IMR-90 (cell line): ENCODE data around the gene ZNF77. TPM values are rescaled to one million over a fixed set of nuclear protein-coding genes. Genes with fewer than 3 reads are reported as not detected.

Experiments used
- ATAC-seq: fragments of 200-7000 bp; cut with Tn5 transposase; 2 replicates; pipeline ENCODE4 v1.9.1; 2020; ENCODE audit warnings: low read depth, mild to moderate bottlenecking, moderate library complexity
- BruUV-seq: library from RNA; stranded (reverse); fragments of 400-500 nt; replicated peaks from 2 replicates; lab custom pipeline; 2021; lab: Mats Ljungman, UMichigan
- CTCF ChIA-PET: fragments of 300-600 bp; formaldehyde crosslinking; extraction: SDS; loops from one replicate; lab custom pipeline; 2021; ENCODE audit warnings: antibody characterized with exemption; lab: Yijun Ruan, JAX
- POLR2A ChIA-PET: fragments of 300-600 bp; sonication (Branson Sonifier 250); formaldehyde crosslinking; loops from one replicate; lab custom pipeline; 2022; ENCODE audit warnings: antibody characterized with exemption; ENCODE audit not compliant: unreplicated experiment; lab: Charles Lee
- DNase-seq: peaks from one replicate; pipeline ENCODE4 v3.0.0; 2013
- H2AFZ ChIP-seq: replicated peaks from 2 replicates; pipeline ENCODE3; 2013; ENCODE audit warnings: low read length, mild to moderate bottlenecking; ENCODE audit not compliant: poor library complexity
- H2AK5ac ChIP-seq: 2 replicates; pipeline ENCODE4 v1.6.1; 2013; ENCODE audit warnings: low read depth, low read length, inconsistent platforms
- H2AK9ac ChIP-seq: replicated peaks from 2 replicates; pipeline ENCODE3; 2013; ENCODE audit warnings: mild to moderate bottlenecking, low read depth, low read length, moderate library complexity; ENCODE audit not compliant: poor library complexity
- H2BK120ac ChIP-seq: 2 replicates; pipeline ENCODE4 v1.6.1; 2013; ENCODE audit warnings: low read depth, low read length, inconsistent platforms
- H2BK15ac ChIP-seq: 3 replicates; pipeline ENCODE4 v1.6.1; 2013; ENCODE audit warnings: low read depth, low read length, inconsistent platforms
- H2BK20ac ChIP-seq: 2 replicates; pipeline ENCODE4 v1.6.1; 2013; ENCODE audit warnings: low read depth, mild to moderate bottlenecking, inconsistent platforms, low read length, moderate library complexity
- H2BK5ac ChIP-seq: 2 replicates; pipeline ENCODE4 v1.6.1; 2013; ENCODE audit warnings: mild to moderate bottlenecking, low read depth, low read length, inconsistent platforms; ENCODE audit not compliant: poor library complexity, severe bottlenecking
- H3K14ac ChIP-seq: replicated peaks from 2 replicates; pipeline ENCODE4 v1.6.1; 2013; ENCODE audit warnings: low read depth, low read length, inconsistent platforms
- H3K18ac ChIP-seq: 2 replicates; pipeline ENCODE4 v1.6.1; 2013; ENCODE audit warnings: low read depth, low read length, control low read depth
- H3K23ac ChIP-seq: 2 replicates; pipeline ENCODE4 v1.6.1; 2013; ENCODE audit warnings: low read depth, low read length, inconsistent platforms
- H3K27ac ChIP-seq: 2 replicates; pipeline ENCODE4 v1.5.1; 2013; ENCODE audit warnings: mild to moderate bottlenecking, control low read depth, low read length; ENCODE audit not compliant: insufficient read depth
- H3K27me3 ChIP-seq: 2 replicates; pipeline ENCODE4 v1.6.1; 2013; ENCODE audit warnings: low read length; ENCODE audit not compliant: control insufficient read depth, insufficient read depth
- H3K36me3 ChIP-seq: 2 replicates; pipeline ENCODE4 v1.6.1; 2013; ENCODE audit warnings: low read length, mixed read lengths; ENCODE audit not compliant: control insufficient read depth, insufficient read depth
- H3K4ac ChIP-seq: 2 replicates; pipeline ENCODE4 v1.6.1; 2013; ENCODE audit warnings: low read depth, low read length, inconsistent platforms
- H3K4me1 ChIP-seq: 2 replicates; pipeline ENCODE4 v1.6.1; 2013; ENCODE audit warnings: low read length, mixed read lengths; ENCODE audit not compliant: control insufficient read depth, insufficient read depth
- H3K4me2 ChIP-seq: 2 replicates; pipeline ENCODE4 v1.6.1; 2013; ENCODE audit warnings: low read depth, mild to moderate bottlenecking, control low read depth, low read length, moderate library complexity
- H3K4me3 ChIP-seq: 2 replicates; pipeline ENCODE4 v1.5.1; 2013; ENCODE audit warnings: low read depth, mild to moderate bottlenecking, control low read depth, low read length, moderate library complexity; ENCODE audit not compliant: insufficient read depth
- H3K56ac ChIP-seq: 2 replicates; pipeline ENCODE4 v1.6.1; 2013; ENCODE audit warnings: low read length, inconsistent platforms; ENCODE audit not compliant: insufficient read depth; ENCODE audit errors: extremely low read depth
- H3K79me1 ChIP-seq, 2 experiments: 2 replicates each; pipeline ENCODE4 v1.6.1; 2013; ENCODE audit warnings: low read length in 2 of 2, inconsistent platforms in 1 of 2, low read depth in 1 of 2
- H3K9ac ChIP-seq: 2 replicates; pipeline ENCODE4 v1.6.1; 2013; ENCODE audit warnings: low read depth, low read length, control low read depth
- H3K9me1 ChIP-seq: 2 replicates; pipeline ENCODE4 v1.6.1; 2013; ENCODE audit warnings: low read length, inconsistent platforms; ENCODE audit not compliant: insufficient read depth
- H3K9me3 ChIP-seq: 2 replicates; pipeline ENCODE4 v1.6.1; 2013; ENCODE audit warnings: low read length; ENCODE audit not compliant: control insufficient read depth, insufficient read depth
- H4K20me1 ChIP-seq: 2 replicates; pipeline ENCODE4 v1.6.1; 2013; ENCODE audit warnings: low read length, inconsistent platforms; ENCODE audit not compliant: insufficient read depth
- H4K5ac ChIP-seq: 2 replicates; pipeline ENCODE4 v1.6.1; 2013; ENCODE audit warnings: mild to moderate bottlenecking, low read depth, low read length, control low read depth
- H4K8ac ChIP-seq, 2 experiments: 2 replicates each; pipeline ENCODE4 v1.6.1; 2013; ENCODE audit warnings: low read depth in 2 of 2, low read length in 2 of 2, control low read depth in 1 of 2, inconsistent platforms in 1 of 2
- H4K91ac ChIP-seq: 2 replicates; pipeline ENCODE4 v1.6.1; 2013; ENCODE audit warnings: low read depth, low read length, inconsistent platforms; ENCODE audit not compliant: insufficient read depth
- BHLHE40 ChIP-seq: fragments of 150-350 bp; IDR thresholded peaks from 2 replicates; pipeline ENCODE4 v1.6.1; 2016; ENCODE audit warnings: mild to moderate bottlenecking, low read depth, low read length
- CEBPB ChIP-seq: IDR thresholded peaks from 2 replicates; pipeline ENCODE4 v1.6.1; 2012; ENCODE audit warnings: low read depth, low read length, improper control_type of control experiment
- CHD1 ChIP-seq: IDR thresholded peaks from 2 replicates; pipeline ENCODE4 v1.6.1; 2012; ENCODE audit warnings: low read depth, low read length, improper control_type of control experiment
- CTCF ChIP-seq: conservative IDR thresholded peaks from 2 replicates; pipeline ENCODE4 v1.5.1; 2012; ENCODE audit warnings: mild to moderate bottlenecking, low read depth, low read length, improper control_type of control experiment
- FOS ChIP-seq: fragments of 150-350 bp; IDR thresholded peaks from 2 replicates; pipeline ENCODE4 v1.6.1; 2016; ENCODE audit warnings: low read depth, low read length
- MAFK ChIP-seq: IDR thresholded peaks from 2 replicates; pipeline ENCODE4 v1.6.1; 2012; ENCODE audit warnings: low read depth, low read length, improper control_type of control experiment
- MAZ ChIP-seq: IDR thresholded peaks from 2 replicates; pipeline ENCODE4 v1.6.1; 2012; ENCODE audit warnings: low read depth, mild to moderate bottlenecking, low read length, improper control_type of control experiment, moderate library complexity, borderline replicate concordance
- MXI1 ChIP-seq: IDR thresholded peaks from 2 replicates; pipeline ENCODE4 v1.6.1; 2012; ENCODE audit warnings: low read depth, mild to moderate bottlenecking, low read length, moderate library complexity, borderline replicate concordance
- NFE2L2 ChIP-seq: fragments of 150-350 bp; IDR thresholded peaks from 2 replicates; pipeline ENCODE4 v1.6.1; 2016; ENCODE audit warnings: low read depth, mild to moderate bottlenecking, low read length
- POLR2A ChIP-seq: IDR thresholded peaks from 2 replicates; pipeline ENCODE4 v1.6.1; 2012; ENCODE audit warnings: mild to moderate bottlenecking, low read depth, low read length
- RAD21 ChIP-seq: IDR thresholded peaks from 2 replicates; pipeline ENCODE4 v1.6.1; 2012; ENCODE audit warnings: low read length, improper control_type of control experiment
- RCOR1 ChIP-seq: IDR thresholded peaks from 2 replicates; pipeline ENCODE4 v1.6.1; 2012; ENCODE audit warnings: mild to moderate bottlenecking, low read length, improper control_type of control experiment; ENCODE audit not compliant: insufficient replicate concordance
- RFX5 ChIP-seq: IDR thresholded peaks from 2 replicates; pipeline ENCODE4 v1.8.0; 2012; ENCODE audit warnings: low read depth, mild to moderate bottlenecking, low read length, moderate library complexity
- SMC3 ChIP-seq: fragments of 150-350 bp; IDR thresholded peaks from 2 replicates; pipeline ENCODE4 v1.6.1; 2016; ENCODE audit warnings: low read depth, mild to moderate bottlenecking, antibody characterized with exemption, low read length, moderate library complexity
- USF2 ChIP-seq: fragments of 150-350 bp; IDR thresholded peaks from 2 replicates; pipeline ENCODE4 v1.6.1; 2017; ENCODE audit warnings: mild to moderate bottlenecking, antibody characterized with exemption, low read length, low read depth
- WGBS, 2 experiments: methylation state at CpG; one replicate each; pipeline versions ENCODE4 v1.1.5 to v1.1.7; 2013; ENCODE audit warnings: missing lambda C conversion rate in 2 of 2; ENCODE audit not compliant: insufficient read length in 1 of 2; ENCODE audit errors: extremely low coverage in 2 of 2; 5-methylcytosine and 5-hydroxymethylcytosine counted together
- dilution Hi-C: fragments of 300-500 bp; cut with HindIII; formaldehyde crosslinking; loops from one replicate; pipeline ENCODE4 v1.14.3; 2018; ENCODE audit warnings: low sequenced_read_pairs; ENCODE audit not compliant: unreplicated experiment
- in situ Hi-C: fragments of 300-500 bp; cut with MboI; formaldehyde crosslinking; loops from 3 replicates; pipeline ENCODE4 v1.14.3; 2019; ENCODE audit warnings: low sequenced_read_pairs, inconsistent platforms, mixed read lengths
- intact Hi-C: fragments of 100-400 bp; cut with micrococcal nuclease; formaldehyde crosslinking; loops from 2 replicates; pipeline ENCODE4 v1.10.0; 2022
- polyA plus RNA-seq, 3 experiments: library from polyadenylated mRNA; depleted of rRNA; stranded (reverse); fragments of >200 nt; gene quantifications; 2 replicates each; pipeline ENCODE4 v1.2.3, GENCODE V29; 2012; ENCODE audit warnings: low replicate concordance in 1 of 3
- total RNA-seq: library from RNA; depleted of rRNA; stranded (reverse); fragments of >200 nt; gene quantifications from 2 replicates; pipeline ENCODE4 v1.2.3, GENCODE V29; 2012
- TF ChIP-seq, protein P1 (sequence below): fragments of 150-350 bp; IDR thresholded peaks from 2 replicates; pipeline ENCODE4 v1.6.1; 2016; ENCODE audit warnings: low read depth, mild to moderate bottlenecking, low read length, moderate library complexity, borderline replicate concordance

ZNF77 gene
- total and polyA plus RNA-seq, 2 of the 4 experiments (the other 2 are of a cell fraction), result 3.6 to 6.5 TPM

DNA sequence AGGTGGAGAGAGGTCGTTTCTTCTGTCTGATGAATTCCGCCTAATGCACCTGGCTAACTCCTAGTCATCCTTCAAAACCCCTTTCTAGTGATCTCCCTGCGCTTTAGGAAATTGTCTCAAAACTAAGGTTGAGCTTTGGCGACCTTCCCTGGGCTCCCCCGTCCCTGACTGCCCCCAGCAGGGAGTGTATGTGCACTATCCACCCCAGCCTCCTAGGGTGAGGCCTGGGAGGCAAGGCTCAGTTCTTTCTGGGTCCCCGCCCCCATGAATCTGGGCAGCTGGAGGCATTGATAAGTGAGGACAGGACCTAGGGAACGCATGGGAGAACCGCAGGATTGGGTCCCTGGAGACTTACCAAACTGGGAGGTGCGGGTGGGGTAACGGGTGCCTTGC is 33.0 kb upstream of the ZNF77 start:
- POLR2A ChIA-PET, result no interaction called here
- intact Hi-C loops, result loop anchor here (2.0 kb wide), 1 partner anchor 57 kb away; no protein-coding TSS in a partner anchor

More for the DNA sequence above, 33.0 kb upstream of the ZNF77 start:
- Histone ChIP-seq H3K79me1 (no peaks in the 10 kb centered on the region), H3K9me3 (no peaks in the 10 kb centered on the region), H3K18ac (no peak overlapping the region), H4K91ac (no peak overlapping the region), H3K4me2 (peak overlapping the region; percentile 48; the same call in 1 of the 2 replicates), H4K20me1 (no peaks in the 10 kb centered on the region), H2BK15ac (no peak overlapping the region), H2AFZ (peak overlapping the region; percentile 39), H3K4me1 (peaks cover 9% of the 10 kb centered on the region), H3K4ac (no peak overlapping the region; the same call in 1 of the 2 replicates), H3K36me3 (no peaks in the 10 kb centered on the region), H2AK9ac (no peak overlapping the region), H3K9ac (no peak overlapping the region), H2BK20ac (0 out of 2 replicates have a peak overlapping the region, but pooled peaks have one; percentile 5), H4K5ac (no peak overlapping the region), H3K4me3 (no peak overlapping the region), H3K56ac (no peak overlapping the region), H2BK5ac (no peak overlapping the region), H3K27ac (no peak overlapping the region), H3K14ac (no peak overlapping the region), H4K8ac (no peak overlapping the region), H2AK5ac (no peak overlapping the region; the same call in 1 of the 2 replicates), H3K27me3 (no peaks in the 10 kb centered on the region), H3K23ac (no peak overlapping the region), H2BK120ac (no peak overlapping the region), H3K9me1 (0 out of 2 replicates have a peak, but pooled peaks cover 6% of the 10 kb centered on the region)
- ATAC-seq (no peak), DNase-seq (no peak)
- 100% methylated on average over 2 of the region's 10 CpGs; no CpG with 5 or more reads in 1 of the 2 experiments for WGBS, 2 experiments
- TF ChIP-seq, protein P1, sequence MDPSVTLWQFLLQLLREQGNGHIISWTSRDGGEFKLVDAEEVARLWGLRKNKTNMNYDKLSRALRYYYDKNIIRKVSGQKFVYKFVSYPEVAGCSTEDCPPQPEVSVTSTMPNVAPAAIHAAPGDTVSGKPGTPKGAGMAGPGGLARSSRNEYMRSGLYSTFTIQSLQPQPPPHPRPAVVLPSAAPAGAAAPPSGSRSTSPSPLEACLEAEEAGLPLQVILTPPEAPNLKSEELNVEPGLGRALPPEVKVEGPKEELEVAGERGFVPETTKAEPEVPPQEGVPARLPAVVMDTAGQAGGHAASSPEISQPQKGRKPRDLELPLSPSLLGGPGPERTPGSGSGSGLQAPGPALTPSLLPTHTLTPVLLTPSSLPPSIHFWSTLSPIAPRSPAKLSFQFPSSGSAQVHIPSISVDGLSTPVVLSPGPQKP, result no peak
- no peak for TF ChIP-seq USF2
- TF ChIP-seq CTCF, result no peak
- no peak for TF ChIP-seq RFX5
- TF ChIP-seq POLR2A, result no peak
- TF ChIP-seq MXI1, result no peak
- TF ChIP-seq FOS, result no peak
- no peak for TF ChIP-seq NFE2L2
- TF ChIP-seq CEBPB, result no peak
- no peak for TF ChIP-seq BHLHE40
- TF ChIP-seq MAFK, result no peak
- TF ChIP-seq CHD1, result no peak
- TF ChIP-seq SMC3, result no peak
- no peak for TF ChIP-seq RAD21
- TF ChIP-seq MAZ, result no peak
- TF ChIP-seq RCOR1, result no peak
- in situ Hi-C loops, result no loop called here
- CTCF ChIA-PET, result no interaction called here
- no TSS peak for BruUV-seq
- dilution Hi-C loops, result no loop called here
